Endometrium (tissue), 2 donors: ENCODE data around the gene COL6A5.
"Not testable (repeated sequence)": the region's sequence is repeated elsewhere in the genome, so short reads cannot be mapped to it uniquely, and the experiment has no call there.

ENCODE experiments used
- FAIRE-seq: peaks from 2 replicates; lab custom pipeline; 2012; peaks lifted over from hg19 to GRCh38; lab: Jason Lieb, UNC
- donor health status: control.
- donor health status: control.

COL6A5 gene

DNA sequence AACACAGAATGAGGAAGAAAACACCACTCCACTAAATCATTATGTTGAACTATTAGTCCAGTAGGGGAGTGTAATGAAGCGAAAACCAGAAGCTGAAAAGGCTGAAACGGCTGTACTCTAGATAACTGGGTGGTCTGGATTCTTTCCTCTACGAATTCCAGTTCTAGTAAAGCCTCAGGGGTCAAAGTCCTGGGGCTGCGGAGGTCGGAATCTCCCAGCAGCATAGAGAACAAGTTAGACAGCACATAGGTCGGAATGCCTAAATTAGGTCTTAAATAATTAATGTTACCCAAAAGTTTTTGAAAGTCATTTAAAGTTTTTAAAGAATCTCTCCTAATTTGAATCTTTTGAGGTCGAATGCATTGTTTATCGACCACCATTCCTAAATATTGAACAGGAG, 102.7 kb downstream of the COL6A5 start:
- not testable (repeated sequence) for FAIRE-seq

DNA sequence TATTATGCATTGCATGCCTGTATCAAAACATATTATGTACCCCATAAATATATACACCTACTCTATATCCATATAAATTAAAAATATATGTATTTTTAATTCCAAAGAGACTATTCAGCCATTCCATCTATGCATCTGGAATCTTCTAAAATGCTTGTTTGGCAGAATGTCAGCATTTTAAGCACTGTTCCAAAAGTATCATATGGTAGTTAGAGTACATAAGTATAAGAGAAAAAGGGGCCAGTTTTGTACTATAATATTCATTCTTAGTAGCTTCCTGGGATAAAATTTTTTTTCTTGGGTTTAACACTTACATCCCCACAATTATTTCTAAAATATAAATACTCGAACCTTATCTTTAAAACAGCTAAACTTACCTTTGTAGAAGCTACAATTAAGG, 111.1 kb downstream of the COL6A5 start:
- no peak for FAIRE-seq

DNA sequence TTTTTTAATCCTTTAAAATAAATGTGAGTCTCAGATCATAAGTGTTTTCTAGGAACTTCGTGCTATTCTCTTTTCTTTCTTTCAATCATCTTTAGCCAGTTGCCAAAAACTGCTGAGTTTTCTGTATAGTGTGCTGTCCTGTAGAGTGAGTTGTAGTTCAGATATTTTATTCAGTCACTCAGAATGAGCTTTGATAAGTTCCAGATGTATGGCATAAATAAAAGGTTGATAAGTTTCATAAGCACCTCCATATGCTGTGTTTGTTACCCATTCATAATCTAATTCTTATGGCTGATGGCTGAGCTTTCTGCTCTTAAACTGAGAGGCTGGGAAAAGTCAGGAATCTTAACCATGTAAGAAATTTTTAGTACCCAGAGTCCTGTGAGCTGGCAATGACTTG, 112.2 kb downstream of the COL6A5 start:
- FAIRE-seq = no peak

DNA sequence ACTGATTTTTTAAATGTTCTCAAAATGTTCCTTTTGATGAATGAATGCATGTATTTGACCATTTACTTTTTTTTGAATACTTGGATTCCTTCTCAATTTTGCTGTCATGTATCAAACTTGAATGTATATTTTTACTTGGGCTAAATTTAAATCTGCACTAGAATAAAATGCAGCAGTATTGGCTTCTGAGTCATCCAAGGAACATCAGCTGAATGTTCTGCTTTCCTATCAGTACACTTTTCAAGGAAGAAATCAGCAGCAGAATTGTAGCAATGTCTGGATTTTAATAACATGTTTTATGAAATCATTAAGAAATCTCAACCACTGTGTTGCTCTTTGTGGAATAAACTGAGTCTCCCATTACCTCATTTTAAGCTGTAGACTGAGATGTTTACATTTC, 114.5 kb downstream of the COL6A5 start:
- no peak for FAIRE-seq

DNA sequence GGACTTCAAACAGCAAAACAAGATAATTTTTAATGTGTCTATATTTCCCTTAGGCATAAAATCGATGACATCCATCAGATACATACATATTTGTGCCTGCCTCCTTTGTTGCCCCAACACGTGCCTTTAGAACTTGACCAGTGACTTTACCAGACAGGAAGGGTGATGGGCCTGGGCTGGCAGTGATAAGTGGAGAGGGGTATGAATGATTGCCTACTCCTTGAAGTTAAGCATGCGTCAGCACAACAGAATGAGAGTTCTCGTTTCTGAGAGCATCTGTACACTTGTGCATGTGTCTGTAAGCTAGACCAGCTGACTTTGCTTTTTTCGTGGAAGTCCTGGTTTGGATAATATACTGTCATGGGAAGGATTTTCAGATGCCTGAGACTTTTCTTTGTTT, 116.6 kb downstream of the COL6A5 start:
- no peak for FAIRE-seq

DNA sequence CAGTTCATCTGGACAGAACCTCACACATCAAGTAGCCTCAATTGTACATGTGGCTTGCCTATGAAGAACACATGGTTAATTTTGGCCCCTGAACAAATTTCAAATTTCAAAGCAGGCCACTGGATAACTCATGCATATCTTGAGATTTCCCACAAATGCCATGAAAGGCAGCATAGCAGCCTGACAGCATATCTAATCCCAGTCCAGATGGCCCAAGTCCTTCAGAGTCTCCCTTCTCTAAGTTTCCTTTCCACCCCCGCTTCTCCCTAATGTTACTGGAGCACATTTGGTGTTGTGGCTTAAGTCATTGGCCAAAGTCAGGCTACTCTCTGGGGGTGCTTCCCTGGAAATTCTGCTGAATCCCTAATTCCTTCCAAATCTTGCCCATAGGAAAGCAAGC, 117.7 kb downstream of the COL6A5 start:
- no peak for FAIRE-seq

DNA sequence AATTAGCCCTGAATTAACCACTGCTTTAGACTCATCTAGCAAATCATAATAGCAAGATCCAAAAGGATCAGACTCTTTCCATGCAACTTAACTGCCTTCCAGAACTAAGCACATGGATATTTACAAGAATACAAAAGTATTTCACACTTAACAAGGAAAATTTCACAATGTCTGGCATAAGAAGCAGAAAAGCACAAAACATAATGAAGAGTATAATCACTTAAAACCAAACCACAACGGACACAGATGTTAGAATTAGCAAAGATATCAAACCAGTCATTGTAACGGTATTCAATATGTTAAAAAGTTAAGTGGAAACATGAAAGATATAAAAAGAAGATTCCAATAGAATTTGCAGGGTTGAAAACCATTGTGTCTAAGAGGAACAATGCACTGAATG, 120.0 kb downstream of the COL6A5 start:
- no peak for FAIRE-seq

DNA sequence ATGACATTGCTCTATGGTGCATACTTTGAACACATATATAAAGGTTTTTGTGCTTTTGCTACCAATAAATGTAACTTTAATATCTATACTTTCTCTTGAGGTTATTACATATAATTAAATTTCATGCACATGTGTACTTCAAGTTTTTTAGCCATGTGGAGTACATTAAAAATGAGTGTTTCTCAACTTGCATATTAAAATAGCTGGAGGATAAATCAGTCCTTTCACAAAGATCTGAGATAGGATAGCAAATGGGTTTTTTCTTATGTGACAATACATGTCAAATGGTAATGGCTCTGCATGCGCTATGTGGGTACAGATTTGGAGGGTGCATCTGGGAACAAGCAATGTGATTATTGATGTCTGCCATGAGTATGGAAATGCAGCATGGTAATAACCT, 122.8 kb downstream of the COL6A5 start:
- no peak for FAIRE-seq

DNA sequence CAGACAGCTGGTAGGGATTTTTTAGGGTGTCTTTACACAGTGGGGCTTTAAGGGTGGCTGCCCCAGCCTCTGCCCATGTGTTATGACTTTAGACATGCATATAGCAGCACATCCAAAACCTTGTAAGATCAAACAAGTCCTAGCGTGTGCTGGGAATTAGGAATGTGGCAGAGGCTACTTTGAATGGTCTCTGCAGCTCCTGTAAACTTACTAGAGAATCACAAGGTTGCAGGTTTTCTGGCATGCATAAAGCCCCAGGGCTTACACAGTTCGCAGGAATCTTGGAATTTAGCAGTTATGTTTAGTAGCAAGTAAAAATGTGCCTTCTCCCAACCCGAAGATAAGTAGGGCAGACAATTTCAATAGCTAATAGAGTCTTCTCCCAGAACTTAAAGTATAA, 124.7 kb downstream of the COL6A5 start:
- FAIRE-seq = no peak

DNA sequence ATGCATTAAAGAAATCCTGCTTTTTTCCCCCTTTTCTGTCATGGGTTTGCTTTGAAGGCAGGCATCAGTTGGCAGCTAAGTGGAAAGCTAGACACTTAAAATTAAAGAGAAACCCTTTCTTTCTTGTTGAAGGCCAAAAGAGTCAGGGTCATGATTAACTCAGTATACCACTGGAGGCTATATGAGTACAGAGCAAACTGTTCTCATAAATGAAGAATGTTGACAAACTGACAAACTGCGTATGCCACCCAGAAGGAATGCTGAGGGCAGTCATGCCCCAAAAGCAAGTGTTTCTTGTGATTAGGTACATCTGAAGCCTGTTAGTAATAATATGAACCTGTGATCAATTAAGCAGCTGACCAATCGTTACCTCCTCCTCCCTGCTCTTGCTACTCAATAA, 127.9 kb downstream of the COL6A5 start:
- no peak for FAIRE-seq

DNA sequence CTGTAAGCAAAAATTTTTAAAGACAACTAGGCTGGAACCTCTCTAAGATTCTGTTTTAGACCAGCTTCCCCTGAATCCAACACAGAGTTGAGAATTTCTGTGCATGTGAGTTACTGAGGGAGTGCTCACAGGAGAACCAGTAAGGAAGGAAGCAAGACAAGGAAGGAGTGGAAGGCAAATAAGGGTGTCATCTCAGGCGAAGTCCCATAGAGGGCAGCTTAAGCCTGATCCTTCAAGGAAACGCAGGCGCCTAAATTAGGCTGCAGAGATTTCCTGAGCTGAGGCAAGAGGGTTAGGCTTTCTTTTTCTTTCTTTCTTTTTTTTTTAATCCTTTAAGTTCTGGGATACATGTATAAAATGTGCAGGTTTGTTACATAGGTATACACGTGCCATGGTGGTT, 135.3 kb downstream of the COL6A5 start:
- peak; percentile 43 for FAIRE-seq

DNA sequence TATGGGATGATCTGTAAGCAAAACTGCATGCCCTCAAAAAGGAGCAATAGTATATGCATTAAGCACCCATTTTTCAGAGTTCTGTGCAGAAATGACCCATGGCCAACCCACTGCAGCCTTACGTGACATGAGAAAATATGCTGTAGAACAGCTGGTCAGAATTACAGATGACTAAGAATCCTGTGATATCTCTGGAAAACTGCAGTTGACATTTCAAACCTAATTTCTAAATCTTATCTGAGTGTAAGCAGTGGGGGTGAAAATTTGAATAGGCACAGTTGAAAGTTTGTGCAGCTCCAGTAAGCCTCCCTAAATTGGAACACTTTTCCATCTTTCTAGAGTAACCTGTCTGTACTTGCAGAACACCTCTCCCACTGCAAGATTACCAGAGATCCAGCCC, 142.8 kb downstream of the COL6A5 start:
- FAIRE-seq = no peak

DNA sequence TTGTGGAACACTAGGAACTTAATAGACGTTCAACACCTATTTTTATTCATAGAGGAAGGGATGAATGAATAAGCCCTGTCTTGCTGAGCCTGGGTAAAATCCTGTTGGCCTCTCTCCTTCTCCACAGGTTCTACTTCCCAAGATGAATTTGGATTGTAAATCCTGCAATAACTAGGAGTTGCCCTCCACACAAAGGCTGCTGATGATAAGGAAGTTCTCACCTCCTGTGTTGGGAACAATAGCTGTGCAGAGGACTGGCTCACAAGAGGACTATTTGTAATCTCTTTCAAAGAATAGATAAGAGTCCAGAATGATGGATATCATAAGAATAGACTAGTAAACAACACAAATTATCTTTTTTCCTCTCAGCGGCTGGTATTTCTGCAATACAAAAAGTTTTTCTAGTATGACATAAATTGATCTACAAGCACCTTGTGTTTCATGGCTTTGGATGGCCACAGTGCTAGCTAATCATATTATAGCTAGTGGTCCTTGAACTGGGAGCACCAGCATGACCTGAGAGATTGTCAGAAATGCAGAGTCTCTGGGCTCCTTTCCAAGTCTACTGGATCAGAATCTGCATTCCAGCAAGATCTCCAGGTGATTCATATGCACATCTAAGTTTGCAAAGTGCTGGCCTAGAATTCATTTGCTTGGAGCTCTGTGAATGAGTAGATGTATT, 143.4 kb downstream of the COL6A5 start:
- FAIRE-seq = no peak

DNA sequence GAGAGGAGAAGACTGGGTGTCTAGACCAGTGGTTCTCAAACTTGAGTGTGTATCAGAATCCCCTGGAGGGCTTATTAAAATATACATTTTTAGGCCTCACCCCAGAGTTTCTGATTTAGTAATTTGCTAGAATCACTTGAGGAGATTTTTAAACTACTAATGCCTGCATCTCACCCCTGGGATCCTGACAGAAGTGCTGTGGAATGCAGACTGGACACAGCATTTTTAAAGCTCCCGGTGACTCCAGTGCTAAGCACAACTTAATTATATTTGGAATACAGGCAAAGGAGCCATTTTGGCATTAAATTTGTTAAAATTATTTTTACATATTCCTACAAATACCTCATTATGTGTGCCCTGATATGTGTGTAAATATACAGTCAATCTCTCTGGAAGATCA, 144.8 kb downstream of the COL6A5 start:
- no peak for FAIRE-seq

DNA sequence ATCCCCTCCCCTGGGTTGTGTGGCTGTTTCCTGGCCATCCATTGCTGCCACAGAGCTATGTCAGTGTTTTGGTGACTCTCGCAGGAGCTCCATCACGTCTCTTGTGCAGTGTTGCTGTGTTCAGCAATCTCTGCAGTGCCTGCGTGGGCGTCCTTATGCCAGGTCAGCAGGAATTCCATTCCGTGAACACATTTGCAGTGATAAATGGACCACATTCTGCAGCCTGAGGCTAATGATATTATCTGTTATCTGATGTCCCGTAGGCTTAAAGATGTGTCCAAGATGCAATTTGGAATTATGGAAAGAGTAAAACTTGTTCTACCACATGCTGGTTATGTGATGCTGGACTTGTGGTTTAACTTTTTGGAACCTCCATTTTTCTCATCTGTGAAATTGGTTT, 146.0 kb downstream of the COL6A5 start:
- FAIRE-seq = no peak

DNA sequence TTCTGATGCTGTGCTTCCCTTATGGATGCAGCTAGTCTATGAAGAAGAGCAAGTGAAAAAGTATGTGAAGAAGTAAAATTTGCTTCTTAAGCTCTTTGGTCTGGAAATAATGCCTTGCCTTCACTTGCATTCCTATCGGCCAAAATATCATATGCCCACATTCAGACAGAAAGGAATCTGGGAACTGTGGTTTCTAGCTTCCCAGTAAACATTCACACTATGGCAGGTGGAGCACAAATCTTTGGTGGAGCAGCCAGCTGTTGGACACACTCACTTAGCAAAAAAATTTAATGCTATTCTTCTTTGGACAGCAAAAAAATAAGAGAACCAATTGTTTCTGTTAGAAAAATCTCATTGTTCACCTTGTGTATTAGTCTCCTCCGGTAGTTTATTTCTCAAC, 159.2 kb downstream of the COL6A5 start:
- FAIRE-seq = no peak

DNA sequence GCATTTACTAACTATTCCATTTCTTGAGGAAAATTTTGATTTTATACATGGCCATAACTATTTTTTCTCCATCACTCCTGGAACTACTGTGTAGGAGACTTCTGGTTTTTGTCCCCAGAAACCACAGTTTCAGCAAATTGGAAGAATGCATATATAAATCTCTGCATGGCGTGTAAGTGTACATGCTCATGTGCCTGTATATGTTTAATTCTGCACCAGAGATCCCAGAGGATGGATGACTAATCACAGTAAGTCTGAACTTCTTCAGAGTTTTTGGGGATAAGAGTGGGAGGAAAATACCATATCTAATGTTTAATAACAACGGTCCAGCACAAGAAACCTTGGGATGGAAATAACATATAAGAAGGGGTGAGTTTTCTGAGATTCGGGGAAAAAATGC, 160.6 kb downstream of the COL6A5 start:
- FAIRE-seq = no peak

DNA sequence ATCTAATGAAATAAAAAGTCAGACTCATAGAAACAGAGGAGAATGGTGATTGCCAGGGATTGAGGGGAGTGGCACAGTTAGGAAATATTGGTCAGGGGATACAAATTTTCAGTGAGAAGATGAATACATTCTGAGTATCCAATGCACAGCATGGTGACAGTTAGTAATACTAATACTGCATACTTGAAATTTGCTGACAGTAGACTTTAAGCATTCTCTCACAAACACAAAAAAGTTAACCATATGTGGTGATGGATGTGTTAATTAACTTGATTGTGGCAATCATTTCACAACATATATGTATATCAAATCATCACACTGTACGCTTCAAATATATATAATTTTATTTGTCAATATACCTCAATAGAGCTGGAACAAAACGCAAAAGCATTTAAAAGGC, 162.3 kb downstream of the COL6A5 start:
- no peak for FAIRE-seq

DNA sequence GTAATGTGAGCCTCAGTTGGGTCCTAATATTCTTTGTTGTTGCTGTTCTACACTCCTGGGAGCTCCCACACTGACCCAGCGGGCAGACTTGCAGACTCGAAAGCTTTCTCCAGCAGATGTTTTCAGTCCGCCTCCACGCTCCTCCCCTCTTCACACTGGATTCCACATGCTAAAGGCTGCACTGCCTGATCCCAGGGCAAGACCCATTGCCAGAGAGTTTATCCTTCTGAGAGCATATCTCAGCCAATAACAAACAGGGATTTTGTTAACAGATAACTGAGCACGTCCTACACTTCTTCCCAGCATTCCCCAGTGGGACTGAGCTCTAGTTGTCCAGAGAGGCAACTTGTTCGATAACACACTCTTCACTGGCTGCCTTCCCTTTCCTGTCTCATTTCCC, 163.5 kb downstream of the COL6A5 start:
- peak; percentile 87 for FAIRE-seq

DNA sequence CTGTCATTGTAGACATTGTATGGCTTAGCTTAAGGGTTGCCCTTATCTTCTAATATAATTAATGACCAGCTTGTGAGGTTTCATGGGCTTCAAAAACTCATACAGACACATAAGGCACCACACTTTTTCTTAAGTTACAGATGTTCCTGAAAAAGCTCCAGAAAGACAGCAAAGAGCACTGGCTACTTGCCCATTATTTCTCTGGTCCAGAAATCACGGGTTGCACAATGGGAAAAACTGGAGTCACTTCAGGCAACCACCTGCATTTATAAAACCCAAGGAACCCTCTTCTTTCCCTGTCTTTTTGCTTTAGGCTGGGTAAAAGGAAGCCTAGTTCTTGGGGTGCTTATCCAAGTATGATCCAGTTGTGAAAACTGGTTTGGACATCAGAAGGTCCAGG, 169.2 kb downstream of the COL6A5 start:
- no peak for FAIRE-seq

DNA sequence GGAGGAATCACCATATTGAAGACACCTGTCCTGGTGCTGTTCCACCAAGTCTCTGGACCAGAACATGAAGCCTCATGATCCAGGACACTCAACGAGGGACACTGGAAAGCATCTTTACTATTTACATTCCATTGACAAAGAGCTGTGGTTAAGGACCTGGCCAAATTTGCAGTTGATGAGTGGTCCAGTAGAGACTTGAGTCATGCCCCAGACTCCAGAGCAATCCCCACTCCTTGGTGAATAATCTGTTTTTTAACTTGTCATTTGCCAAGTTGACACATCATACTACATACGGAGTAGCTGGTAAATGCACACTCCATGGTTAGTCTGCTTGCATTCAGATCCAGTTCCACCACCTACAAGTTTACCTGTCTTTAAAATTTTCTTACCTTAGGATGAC, 170.3 kb downstream of the COL6A5 start:
- no peak for FAIRE-seq

DNA sequence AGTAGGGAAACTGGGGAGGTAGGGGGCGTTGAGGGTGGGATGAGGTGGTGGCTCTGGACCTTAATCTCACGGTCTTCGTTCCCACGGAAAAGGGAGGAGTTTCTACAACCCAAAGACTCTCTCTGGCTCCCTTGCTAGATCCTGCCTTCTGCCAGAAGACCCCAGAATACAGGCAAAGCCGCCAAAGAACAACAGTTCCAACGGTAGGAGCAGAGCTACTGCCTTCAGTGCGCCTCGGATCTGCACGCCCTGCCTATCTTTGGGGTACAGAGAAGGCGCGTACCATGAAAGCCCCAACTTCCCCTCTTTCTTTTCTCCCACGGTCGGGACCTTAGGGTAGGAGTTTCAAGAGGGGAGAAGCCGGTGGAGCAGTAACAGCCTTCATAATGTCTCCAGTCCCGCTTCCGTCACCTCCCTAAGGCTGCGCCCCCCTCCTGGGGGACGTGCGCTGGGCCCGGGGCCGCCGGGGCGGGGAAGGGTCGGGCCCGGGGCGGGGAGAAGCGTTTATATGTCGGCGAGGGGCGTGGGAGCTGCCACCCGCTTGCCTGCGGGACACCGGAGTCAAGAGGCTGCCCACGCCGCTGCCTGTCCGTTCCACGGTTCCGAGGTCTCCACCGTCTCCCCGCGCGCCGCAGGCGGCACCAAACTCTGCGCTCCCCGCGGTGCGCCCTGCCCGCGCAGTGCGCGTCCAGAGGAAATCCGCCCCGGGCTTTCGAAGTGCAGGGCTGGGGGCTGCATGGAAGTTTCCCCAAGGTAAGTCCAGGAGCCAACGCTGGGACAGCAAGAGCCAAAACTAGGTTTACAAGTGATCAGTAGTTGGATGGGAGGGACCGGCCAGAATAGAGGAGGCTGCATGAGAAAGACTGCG, 171.4 kb downstream of the COL6A5 start, which contains the start of gene COL6A6:
TSS of gene COL6A6 (plus strand) at position 533 of the 868 bp plus-strand sequence. CDS start 43,188 bp downstream, outside the sequence.
- no peak for FAIRE-seq

DNA sequence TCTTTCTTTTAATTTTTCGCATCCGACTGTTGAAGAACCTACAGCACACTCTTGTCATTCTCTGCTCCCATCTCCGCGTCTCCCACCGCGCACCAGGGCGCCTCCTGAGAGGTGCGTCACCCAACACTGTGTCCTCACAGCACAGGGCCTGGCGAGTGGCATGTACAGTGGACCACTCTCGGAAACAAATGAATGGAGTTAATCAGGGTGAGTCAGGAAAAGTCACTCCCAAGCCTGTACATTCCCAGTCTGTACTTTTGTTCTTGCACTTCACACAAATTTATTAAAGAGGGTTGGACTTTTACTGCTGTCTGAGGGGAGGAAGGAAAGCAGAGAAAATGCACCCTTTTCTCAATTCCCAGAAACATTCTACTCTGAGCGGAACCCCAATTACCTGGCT, 172.1 kb downstream of the COL6A5 start:
- FAIRE-seq = no peak

DNA sequence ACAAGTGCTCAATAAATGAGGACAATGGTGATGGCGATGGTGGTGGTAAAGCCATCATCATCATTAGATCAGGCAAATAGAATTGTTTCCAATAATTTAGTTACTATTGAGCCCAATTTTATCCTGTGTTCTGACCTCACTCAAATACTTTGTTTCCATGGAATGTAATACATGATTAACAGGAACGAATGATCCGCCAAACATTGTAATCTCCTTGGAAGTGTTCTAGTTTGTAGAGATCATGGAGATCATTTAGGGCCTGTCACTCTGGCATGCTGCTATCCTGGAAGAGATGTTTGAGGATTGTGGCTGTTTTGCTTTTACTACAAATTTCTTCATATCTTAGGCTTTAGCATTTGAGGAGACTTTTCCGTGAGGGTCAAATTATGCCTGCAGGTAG, 174.3 kb downstream of the COL6A5 start:
- no peak for FAIRE-seq
